Amniotic epithelial cell (primary cell): Measurements from ENCODE around the gene LDB2.
"Not testable (repeated sequence)": the region's sequence is repeated elsewhere in the genome, so short reads cannot be mapped to it uniquely, and the experiment has no call there.

Experiments used
- DNase-seq: peaks from one replicate; pipeline ENCODE4 v3.0.0-alpha.2; 2010; ENCODE audit warnings: low read depth

LDB2 gene

GRCh38 chr4:16544869-16545268 is 353.6 kb downstream of the LDB2 start:
- no peak for DNase-seq

- no peak for DNase-seq
These were observed 354.2 kb downstream of the LDB2 start for GRCh38 chr4:16544251-16544721.

- no peak for DNase-seq
These were observed 360.5 kb downstream of the LDB2 start for GRCh38 chr4:16537926-16538325.

- DNase-seq, result peak; percentile 72
These were observed 366.0 kb downstream of the LDB2 start for GRCh38 chr4:16532240-16532970.

- peak; percentile 52 for DNase-seq
These were observed 367.5 kb downstream of the LDB2 start for GRCh38 chr4:16530688-16531635.

- DNase-seq, result peak; percentile 7
These were observed 373.4 kb downstream of the LDB2 start for GRCh38 chr4:16524911-16525554.

GRCh38 chr4:16524406-16524805 is 374.0 kb downstream of the LDB2 start:
- DNase-seq, result no peak

- not testable (repeated sequence) for DNase-seq
These were observed 374.9 kb downstream of the LDB2 start for GRCh38 chr4:16523526-16523925.

GRCh38 chr4:16521156-16521915 is 377.1 kb downstream of the LDB2 start:
- no peak for DNase-seq

GRCh38 chr4:16516796-16517439 is 381.5 kb downstream of the LDB2 start:
- DNase-seq, result peak; percentile 54

GRCh38 chr4:16513876-16514275 is 384.6 kb downstream of the LDB2 start:
- no peak for DNase-seq

GRCh38 chr4:16508968-16509367 is 389.5 kb downstream of the LDB2 start:
- DNase-seq, result no peak

- DNase-seq, result no peak
These were observed 392.7 kb downstream of the LDB2 start for GRCh38 chr4:16505726-16506125.

GRCh38 chr4:16505267-16505666 is 393.2 kb downstream of the LDB2 start:
- DNase-seq, result no peak

- DNase-seq, result no peak
These were observed 394.9 kb downstream of the LDB2 start for GRCh38 chr4:16503421-16504100.

GRCh38 chr4:16498978-16499377 is 399.5 kb downstream of the LDB2 start:
- DNase-seq, result no peak

- no peak for DNase-seq
These were observed 401.9 kb downstream of the LDB2 start for GRCh38 chr4:16496501-16496900.

GRCh38 chr4:16492872-16493271 is 405.6 kb downstream of the LDB2 start:
- DNase-seq, result no peak

GRCh38 chr4:16489226-16489625 is 409.2 kb downstream of the LDB2 start:
- DNase-seq, result no peak

- DNase-seq, result no peak
These were observed 410.4 kb downstream of the LDB2 start for GRCh38 chr4:16488084-16488483.

- no peak for DNase-seq
These were observed 413.7 kb downstream of the LDB2 start for GRCh38 chr4:16484711-16485110.
